Vagina (tissue), 2 donors: ENCODE data around the gene GSTM2. TPM values are rescaled to one million over a fixed set of nuclear protein-coding genes. Genes with fewer than 3 reads are reported as not detected.

Source experiments
- DNase-seq, 2 donors: peaks; one replicate each; pipeline ENCODE4 v3.0.0-alpha.2; 2017; ENCODE audit errors: extremely low spot score in 2 of 2
- H3K27ac ChIP-seq: fragments of 200-600 bp; sonication (generic); one replicate; pipeline ENCODE4 v1.5.1; 2019
- H3K27me3 ChIP-seq: fragments of 200-600 bp; sonication (generic); one replicate; pipeline ENCODE4 v1.5.1; 2019
- H3K36me3 ChIP-seq, 2 donors: fragments of 200-600 bp; sonication (generic); one replicate each; pipeline ENCODE4 v1.5.1; 2017 to 2019
- H3K4me1 ChIP-seq: fragments of 200-600 bp; sonication (generic); one replicate; pipeline ENCODE4 v1.5.1; 2019
- H3K4me3 ChIP-seq, 2 donors: fragments of 200-600 bp; sonication (generic); 1 replicate in 1 of 2; 2 replicates in 1 of 2; pipeline ENCODE4 v1.5.1; 2016 to 2019
- H3K9me3 ChIP-seq: fragments of 200-600 bp; sonication (generic); one replicate; pipeline ENCODE4 v1.5.1; 2019
- POLR2A ChIP-seq, 2 donors: fragments of 450-650 bp; IDR thresholded peaks; one replicate each; pipeline ENCODE4 v1.6.1; 2017; ENCODE audit warnings: antibody characterized with exemption in 2 of 2, mild to moderate bottlenecking in 2 of 2, moderate library complexity in 2 of 2
- POLR2AphosphoS5 ChIP-seq, 2 donors: sonication (generic); formaldehyde crosslinking; IDR thresholded peaks; one replicate each; pipeline ENCODE4 v1.9.0; 2017; ENCODE audit warnings: antibody characterized with exemption in 2 of 2, mild to moderate bottlenecking in 2 of 2, low read depth in 1 of 2; ENCODE audit not compliant: insufficient read depth in 1 of 2
- intact Hi-C: fragments of 100-400 bp; cut with DNase I; formaldehyde crosslinking; loops from one replicate; pipeline ENCODE4 v1.15.1; 2023
- total RNA-seq: library from RNA; depleted of rRNA; stranded (reverse); fragments of >200 nt; gene quantifications from one replicate; pipeline ENCODE4 v1.2.3, GENCODE V29; 2016
- TF ChIP-seq, protein P1 (sequence below), 3 experiments: fragments of 450-650 bp in 2 of 3; fragments of 200-600 bp in 1 of 3; sonication (generic) in 1 of 3; IDR thresholded peaks; one replicate each; pipeline ENCODE4 v1.5.1; 2017 to 2019; ENCODE audit warnings: antibody characterized with exemption in 3 of 3, mild to moderate bottlenecking in 2 of 3, moderate library complexity in 2 of 3

Gene GSTM2
- total RNA-seq, 1 donor from 2014 or later, result 130 TPM

GRCh38 chr1:109718495-109718894 lies 50.6 kb downstream of the GSTM2 start:
- TF ChIP-seq, protein P1, sequence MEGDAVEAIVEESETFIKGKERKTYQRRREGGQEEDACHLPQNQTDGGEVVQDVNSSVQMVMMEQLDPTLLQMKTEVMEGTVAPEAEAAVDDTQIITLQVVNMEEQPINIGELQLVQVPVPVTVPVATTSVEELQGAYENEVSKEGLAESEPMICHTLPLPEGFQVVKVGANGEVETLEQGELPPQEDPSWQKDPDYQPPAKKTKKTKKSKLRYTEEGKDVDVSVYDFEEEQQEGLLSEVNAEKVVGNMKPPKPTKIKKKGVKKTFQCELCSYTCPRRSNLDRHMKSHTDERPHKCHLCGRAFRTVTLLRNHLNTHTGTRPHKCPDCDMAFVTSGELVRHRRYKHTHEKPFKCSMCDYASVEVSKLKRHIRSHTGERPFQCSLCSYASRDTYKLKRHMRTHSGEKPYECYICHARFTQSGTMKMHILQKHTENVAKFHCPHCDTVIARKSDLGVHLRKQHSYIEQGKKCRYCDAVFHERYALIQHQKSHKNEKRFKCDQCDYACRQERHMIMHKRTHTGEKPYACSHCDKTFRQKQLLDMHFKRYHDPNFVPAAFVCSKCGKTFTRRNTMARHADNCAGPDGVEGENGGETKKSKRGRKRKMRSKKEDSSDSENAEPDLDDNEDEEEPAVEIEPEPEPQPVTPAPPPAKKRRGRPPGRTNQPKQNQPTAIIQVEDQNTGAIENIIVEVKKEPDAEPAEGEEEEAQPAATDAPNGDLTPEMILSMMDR (IDR thresholded peaks at IDR 0.05), result no peak
- no peak for TF ChIP-seq POLR2AphosphoS5 (IDR thresholded peaks at IDR 0.05; ENCODE audit: insufficient read depth in 1 of 2, low read depth in 1 of 2)
- no peak for TF ChIP-seq POLR2A (IDR thresholded peaks at IDR 0.05)
- no peaks in the 10 kb centered on the region for H3K36me3 ChIP-seq
- H3K4me1 ChIP-seq, result peaks cover 20% of the 10 kb centered on the region
- no peak overlapping the region for H3K27ac ChIP-seq
- no peaks in the 10 kb centered on the region for H3K9me3 ChIP-seq
- no peak overlapping the region for H3K4me3 ChIP-seq
- intact Hi-C loops, result no loop called here
- DNase-seq, result no peak
- H3K27me3 ChIP-seq, result no peaks in the 10 kb centered on the region

GRCh38 chr1:109719337-109719837 lies 51.5 kb downstream of the GSTM2 start:
- TF ChIP-seq POLR2AphosphoS5 (IDR thresholded peaks at IDR 0.05; ENCODE audit: insufficient read depth in 1 of 2, low read depth in 1 of 2) (no peak), POLR2A (IDR thresholded peaks at IDR 0.05) (no peak)
- TF ChIP-seq, protein P1 (IDR thresholded peaks at IDR 0.05), result no peak
- H3K4me3 ChIP-seq, result no peak overlapping the region
- no peak overlapping the region for H3K27ac ChIP-seq
- no peak for DNase-seq
- H3K9me3 ChIP-seq, result no peaks in the 10 kb centered on the region
- H3K4me1 ChIP-seq, result peaks cover 20% of the 10 kb centered on the region
- no peaks in the 10 kb centered on the region for H3K36me3 ChIP-seq
- intact Hi-C loops, result no loop called here
- H3K27me3 ChIP-seq, result no peaks in the 10 kb centered on the region

- intact Hi-C loops, result no loop called here
- TF ChIP-seq POLR2AphosphoS5 (IDR thresholded peaks at IDR 0.05; ENCODE audit: insufficient read depth in 1 of 2, low read depth in 1 of 2) (no peak), POLR2A (IDR thresholded peaks at IDR 0.05) (no peak)
- TF ChIP-seq, protein P1 (IDR thresholded peaks at IDR 0.05), result no peak
- no peaks in the 10 kb centered on the region for H3K9me3 ChIP-seq
- H3K36me3 ChIP-seq, result no peaks in the 10 kb centered on the region
- H3K27me3 ChIP-seq, result no peaks in the 10 kb centered on the region
- H3K4me1 ChIP-seq, result peaks cover 17% of the 10 kb centered on the region
- no peak overlapping the region for H3K4me3 ChIP-seq
- no peak for DNase-seq
- H3K27ac ChIP-seq, result no peak overlapping the region
Observed at GRCh38 chr1:109721042-109721441, 53.2 kb downstream of the GSTM2 start.

DNA sequence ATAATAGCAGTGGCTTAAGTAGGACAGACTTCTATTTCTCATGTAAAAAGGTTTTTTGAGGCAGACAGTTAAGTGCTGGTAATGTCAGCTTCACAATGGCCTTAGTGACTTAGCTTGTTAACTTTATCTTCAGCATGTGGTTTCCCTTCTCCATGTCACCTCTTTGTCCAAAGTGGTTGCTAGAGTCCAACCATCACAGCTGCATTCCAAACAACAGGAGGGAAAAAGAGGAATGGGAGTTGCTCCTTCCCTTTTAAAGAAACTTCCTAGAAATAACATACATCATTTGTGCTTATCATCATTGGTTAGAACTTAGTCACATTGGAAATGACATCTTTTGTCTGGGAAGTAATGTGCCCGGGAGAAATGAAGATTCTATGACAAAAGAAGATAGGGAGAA lies 54.1 kb downstream of the GSTM2 start:
- no peaks in the 10 kb centered on the region for H3K9me3 ChIP-seq
- H3K36me3 ChIP-seq, result no peaks in the 10 kb centered on the region
- no peaks in the 10 kb centered on the region for H3K27me3 ChIP-seq
- no peak for DNase-seq
- intact Hi-C loops, result no loop called here
- TF ChIP-seq POLR2A (IDR thresholded peaks at IDR 0.05) (no peak), POLR2AphosphoS5 (IDR thresholded peaks at IDR 0.05; ENCODE audit: insufficient read depth in 1 of 2, low read depth in 1 of 2) (no peak)
- TF ChIP-seq, protein P1 (IDR thresholded peaks at IDR 0.05), result no peak
- peaks cover 7% of the 10 kb centered on the region for H3K4me1 ChIP-seq
- no peak overlapping the region for H3K27ac ChIP-seq
- no peak overlapping the region for H3K4me3 ChIP-seq

DNA sequence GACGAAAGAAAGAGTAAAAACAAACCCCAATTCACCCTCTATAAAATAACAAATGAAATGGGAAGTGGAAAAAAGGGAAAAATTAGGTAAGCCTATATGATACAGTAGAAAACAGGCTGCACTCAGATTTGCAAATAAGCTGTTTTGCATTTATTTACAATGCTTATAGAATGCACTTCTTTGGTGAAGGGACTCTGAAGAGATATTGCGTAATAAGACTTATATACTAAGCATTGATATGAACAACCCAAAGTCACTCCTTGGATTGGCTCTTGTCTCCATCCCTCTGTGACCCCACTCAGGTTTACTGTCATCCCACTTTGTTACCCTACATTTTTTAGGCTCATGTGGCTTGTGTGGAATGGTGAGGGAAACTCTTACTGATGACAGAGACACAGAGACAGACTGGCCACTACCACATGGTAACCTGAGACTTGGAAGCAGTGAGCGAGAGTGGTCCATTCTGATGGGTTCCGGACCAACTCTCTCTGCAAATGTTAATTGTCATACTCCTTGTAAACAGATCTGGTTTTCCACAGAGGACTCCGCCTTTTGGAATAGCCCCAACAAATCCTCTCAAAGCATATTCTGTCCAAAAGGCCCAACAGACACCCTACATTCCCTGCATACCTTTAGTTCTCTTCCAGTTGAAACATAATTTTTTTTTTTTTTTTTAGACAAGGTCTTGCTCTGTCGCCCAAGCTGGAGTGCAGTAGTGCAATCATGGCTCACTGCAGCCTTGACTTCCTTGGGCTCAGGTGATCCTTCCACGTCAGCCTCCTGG lies 55.2 kb downstream of the GSTM2 start:
- Histone ChIP-seq H3K27me3 (no peaks in the 10 kb centered on the region), H3K36me3 (no peaks in the 10 kb centered on the region), H3K9me3 (no peaks in the 10 kb centered on the region), H3K4me3 (no peak overlapping the region), H3K4me1 (no peaks in the 10 kb centered on the region), H3K27ac (no peak overlapping the region)
- intact Hi-C loops, result no loop called here
- DNase-seq, result no peak
- TF ChIP-seq, protein P1 (IDR thresholded peaks at IDR 0.05), result no peak
- TF ChIP-seq POLR2A (IDR thresholded peaks at IDR 0.05) (no peak), POLR2AphosphoS5 (IDR thresholded peaks at IDR 0.05; ENCODE audit: insufficient read depth in 1 of 2, low read depth in 1 of 2) (no peak)
